Adipose tissue (tissue), 3 donors: ENCODE data around the gene MAP2K7. TPM values are rescaled to one million over a fixed set of nuclear protein-coding genes. Genes with fewer than 3 reads are reported as not detected.

Source experiments
- polyA plus RNA-seq, 3 donors: library from polyadenylated mRNA; stranded (reverse); fragments of 200-250 nt; gene quantifications; one replicate each; pipeline ENCODE4 v1.2.3, GENCODE V29; 2013
- donor health status: healthy with polysubstance abuse.
- donor health status: Bipolar disorder and iron deficiency.
- donor health status: healthy.

MAP2K7 gene
- polyA plus RNA-seq, 3 donors: 15.3 to 33.0 (median 20.4) TPM

Other genes starting within 250 kb of the MAP2K7 start
- gene RETN, start 234.8 kb upstream of the MAP2K7 start, polyA plus RNA-seq: 10 to 100 TPM in 2 of 3 donors, 1 to 10 TPM in 1; 5.0 to 20.0 (median 15.1) TPM
- 10 to 100 TPM in 2 of 3 donors, under 1 TPM in 1; 0.76 to 36.0 (median 20.8) TPM for gene MCEMP1, start 226.8 kb upstream of the MAP2K7 start, polyA plus RNA-seq
- gene TRAPPC5, start 223.0 kb upstream of the MAP2K7 start, polyA plus RNA-seq: 100 to 1,000 TPM in 1 of 3 donors, 10 to 100 TPM in 2; 58.0 to 146 (median 75.1) TPM
- under 1 TPM; 0.22 to 0.39 (median 0.38) TPM for gene FCER2, start 201.7 kb upstream of the MAP2K7 start, polyA plus RNA-seq
- 10 to 100 TPM in 1 of 3 donors, 1 to 10 TPM in 2; 2.7 to 21.5 (median 7.2) TPM for gene CLEC4G, start 171.8 kb upstream of the MAP2K7 start, polyA plus RNA-seq
- 10 to 100 TPM in 2 of 3 donors, 1 to 10 TPM in 1; 1.3 to 12.8 (median 12.7) TPM for gene CD209, start 156.3 kb upstream of the MAP2K7 start, polyA plus RNA-seq
- gene CLEC4M, start 140.6 kb upstream of the MAP2K7 start, polyA plus RNA-seq: 1 to 10 TPM in 1 of 3 donors, under 1 TPM in 1, not detected in 1; 0.16 to 3.7 TPM
- gene EVI5L, start 73.7 kb upstream of the MAP2K7 start, polyA plus RNA-seq: 10 to 100 TPM in 1 of 3 donors, 1 to 10 TPM in 2; 3.9 to 10.2 (median 8.4) TPM
- gene PRR36, start 29.5 kb upstream of the MAP2K7 start, polyA plus RNA-seq: under 1 TPM in 2 of 3 donors, not detected in 1; 0.04 to 0.78 TPM
- 1 to 10 TPM in 1 of 3 donors, under 1 TPM in 2; 0.22 to 4.1 (median 0.61) TPM for gene LRRC8E, start 15.4 kb upstream of the MAP2K7 start, polyA plus RNA-seq
- gene TGFBR3L, start 11.0 kb downstream of the MAP2K7 start, polyA plus RNA-seq: 1 to 10 TPM in 1 of 3 donors, under 1 TPM in 1, not detected in 1; 0.07 to 1.0 TPM
- 10 to 100 TPM; 13.3 to 21.0 (median 15.7) TPM for gene SNAPC2, start 16.5 kb downstream of the MAP2K7 start, polyA plus RNA-seq
- 1 to 10 TPM in 1 of 3 donors, under 1 TPM in 2; 0.36 to 1.3 (median 0.86) TPM for gene CTXN1, start 22.3 kb downstream of the MAP2K7 start, polyA plus RNA-seq
- 10 to 100 TPM; 32.2 to 58.1 (median 54.9) TPM for gene TIMM44, start 39.8 kb downstream of the MAP2K7 start, polyA plus RNA-seq
- gene ELAVL1, start 101.8 kb downstream of the MAP2K7 start, polyA plus RNA-seq: 10 to 100 TPM; 15.2 to 29.7 (median 16.9) TPM
- under 1 TPM in 1 of 3 donors, not detected in 2; 0.07 TPM for gene CCL25, start 148.9 kb downstream of the MAP2K7 start, polyA plus RNA-seq
- under 1 TPM in 2 of 3 donors, not detected in 1; 0.01 to 0.05 TPM for gene FBN3, start 245.7 kb downstream of the MAP2K7 start, polyA plus RNA-seq